H1 (cell line): ENCODE measurements around the gene CIAO2B. TPM values are rescaled to one million over a fixed set of nuclear protein-coding genes. Genes with fewer than 3 reads are reported as not detected.

Source experiments
- CHD2 ChIP-seq: IDR thresholded peaks from 2 replicates; pipeline ENCODE4 v1.6.1; 2012; ENCODE audit warnings: low read length, improper control_type of control experiment
- EP300 ChIP-seq, 2 experiments: IDR thresholded peaks; 1 replicate in 1 of 2; 2 replicates in 1 of 2; pipeline ENCODE4 v1.6.1; 2011 to 2012; ENCODE audit warnings: low read depth in 2 of 2, low read length in 2 of 2, mild to moderate bottlenecking in 2 of 2, borderline replicate concordance in 1 of 2, inconsistent platforms in 1 of 2, moderate library complexity in 1 of 2
- GABPA ChIP-seq: IDR thresholded peaks from 2 replicates; pipeline ENCODE4 v1.6.1; 2011; ENCODE audit warnings: mild to moderate bottlenecking, low read length, moderate library complexity, borderline replicate concordance; ENCODE audit not compliant: insufficient read depth
- JUND ChIP-seq: IDR thresholded peaks from 2 replicates; pipeline ENCODE4 v1.6.1; 2011; ENCODE audit warnings: mild to moderate bottlenecking, improper control_type of control experiment, low read length
- NANOG ChIP-seq: IDR thresholded peaks from 2 replicates; pipeline ENCODE4 v1.6.1; 2011; ENCODE audit warnings: low read length, low read depth, mild to moderate bottlenecking, inconsistent platforms; ENCODE audit not compliant: insufficient read depth, poor library complexity, severe bottlenecking
- RAD21 ChIP-seq, 2 experiments: IDR thresholded peaks in 1 of 2; conservative IDR thresholded peaks in 1 of 2; 2 replicates each; pipeline ENCODE4 v1.6.1; 2011; ENCODE audit warnings: low read depth in 2 of 2, low read length in 2 of 2, improper control_type of control experiment in 1 of 2, inconsistent platforms in 1 of 2, mild to moderate bottlenecking in 1 of 2, moderate library complexity in 1 of 2
- SRF ChIP-seq: IDR thresholded peaks from 2 replicates; pipeline ENCODE4 v1.6.1; 2011; ENCODE audit warnings: mild to moderate bottlenecking, low read depth, low read length, moderate library complexity
- TBP ChIP-seq: IDR thresholded peaks from 2 replicates; pipeline ENCODE4 v1.6.1; 2011; ENCODE audit warnings: low read depth, low read length, improper control_type of control experiment
- TEAD4 ChIP-seq: IDR thresholded peaks from 2 replicates; pipeline ENCODE4 v1.6.1; 2012; ENCODE audit warnings: low read depth, low read length, inconsistent platforms, mixed read lengths
- polyA plus RNA-seq, 7 experiments: library from polyadenylated mRNA; depleted of rRNA in 3 of 7; stranded (reverse) in 5 of 7; unstranded in 2 of 7; fragments of >200 nt in 5 of 7; fragments of 200-250 nt in 2 of 7; gene quantifications; 1 replicate in 5 of 7; 2 replicates in 1 of 7; 4 replicates in 1 of 7; pipeline versions ENCODE4 v1.2.1 to v1.2.3, GENCODE V29; 2011 to 2013; ENCODE audit warnings: missing spikeins in 2 of 7, mixed read lengths in 2 of 7
- total RNA-seq: library from RNA; stranded (reverse); fragmentation: NEBNext Ultra II Directional; extraction: Animal tissue kit (Norgen Biotek cat#: 25700); gene quantifications from 2 replicates; pipeline ENCODE4 v1.2.1, GENCODE V29; 2021

The CIAO2B gene
- total and polyA plus RNA-seq, 2 of the 8 experiments (the other 6 are each of a cell fraction or from before 2014, with no cell fraction given) = 65.6 to 248 TPM

- TF ChIP-seq NANOG (no peak), JUND (no peak), SRF (no peak), GABPA (no peak), CHD2 (no peak), EP300 (IDR thresholded peaks at IDR 0.05; ENCODE audit: borderline replicate concordance in 1 of 2, low read depth in 2 of 2, low read length in 2 of 2) (no peak), TEAD4 (no peak), TBP (no peak), RAD21 (IDR thresholded peaks at IDR 0.05 in 1 of 2, conservative IDR thresholded peaks at IDR 0.05 in 1 of 2; ENCODE audit: low read depth in 2 of 2, low read length in 2 of 2) (no peak)
These were observed 15.2 kb downstream of the CIAO2B start, which contains the start of gene CDH16 (continued) for GRCh38 chr16:66918803-66919568.
